SU-DHL-6 (cell line): ENCODE results near the gene KCNK15.

ENCODE experiments used
- H2AFZ ChIP-seq: fragments of 200-600 bp; sonication (generic); 2 replicates; pipeline ENCODE4 v1.6.1; 2014; ENCODE audit warnings: low read depth, mild to moderate bottlenecking, moderate library complexity, mixed read lengths, antibody characterized with exemption, low read length; ENCODE audit not compliant: severe bottlenecking
- H3F3A ChIP-seq: fragments of 200-600 bp; shearing (Covaris generic); 2 replicates; pipeline ENCODE4 v1.6.0; 2016; ENCODE audit warnings: antibody characterized with exemption, mild to moderate bottlenecking; ENCODE audit not compliant: insufficient read depth
- H3K27ac ChIP-seq: fragments of 200-600 bp; sonication (generic); 2 replicates; pipeline ENCODE4 v1.5.1; 2016; ENCODE audit warnings: low read depth, mild to moderate bottlenecking, low read length, moderate library complexity, mixed read lengths
- H3K27me3 ChIP-seq: fragments of 200-600 bp; sonication (generic), shearing (Covaris generic); 2 replicates; pipeline ENCODE4 v1.6.0; 2014; ENCODE audit warnings: mild to moderate bottlenecking, low read length
- H3K36me3 ChIP-seq: fragments of 200-600 bp; sonication (generic); 2 replicates; pipeline ENCODE4 v1.6.1; 2014; ENCODE audit warnings: mild to moderate bottlenecking, low read length, mixed read lengths
- H3K4me2 ChIP-seq: fragments of 300-600, 200-600 bp; shearing (Covaris generic), sonication (generic); 2 replicates; pipeline ENCODE4 v1.6.0; 2014; ENCODE audit warnings: low read length, low read depth, mild to moderate bottlenecking; ENCODE audit not compliant: poor library complexity, severe bottlenecking
- H3K4me3 ChIP-seq: fragments of 200-600 bp; sonication (generic); 2 replicates; pipeline ENCODE4 v1.5.1; 2014; ENCODE audit warnings: antibody characterized with exemption, low read length, mild to moderate bottlenecking, mixed read lengths; ENCODE audit not compliant: insufficient read depth, poor library complexity, severe bottlenecking
- H3K79me2 ChIP-seq: fragments of 200-600 bp; sonication (generic); 2 replicates; pipeline ENCODE4 v1.6.1; 2014; ENCODE audit warnings: mild to moderate bottlenecking, low read length, moderate library complexity; ENCODE audit not compliant: insufficient read depth
- H3K9ac ChIP-seq: fragments of 200-600 bp; sonication (generic); 2 replicates; pipeline ENCODE4 v1.7.0; 2014; ENCODE audit warnings: mild to moderate bottlenecking, low read length
- H3K9me2 ChIP-seq: fragments of 200-600 bp; sonication (generic); replicated peaks from 2 replicates; pipeline ENCODE4 v1.6.1; 2014; ENCODE audit warnings: low read length; ENCODE audit not compliant: insufficient read depth
- H3K9me3 ChIP-seq: fragments of 200-600 bp; sonication (generic); 2 replicates; pipeline ENCODE4 v1.6.1; 2014; ENCODE audit warnings: low read length, mixed read lengths; ENCODE audit not compliant: insufficient read depth
- H4K20me1 ChIP-seq: fragments of 200-600 bp; sonication (generic); 2 replicates; pipeline ENCODE4 v1.6.1; 2014; ENCODE audit warnings: low read depth, mild to moderate bottlenecking, antibody characterized with exemption, low read length, moderate library complexity, mixed read lengths
- EZH2phosphoT487 ChIP-seq: fragments of 200-600 bp; sonication (generic), shearing (Covaris generic); conservative IDR thresholded peaks from 2 replicates; pipeline ENCODE4 v1.6.1; 2018; ENCODE audit warnings: mild to moderate bottlenecking, antibody characterized with exemption, low read length, moderate library complexity, mixed read lengths
- TF ChIP-seq, protein P1 (sequence below): fragments of 200-600 bp; sonication (generic); IDR thresholded peaks from one replicate; pipeline ENCODE4 v1.5.1; 2017; ENCODE audit warnings: antibody characterized with exemption, mild to moderate bottlenecking, low read length, moderate library complexity; ENCODE audit not compliant: insufficient read depth, poor library complexity, severe bottlenecking

The KCNK15 gene

DNA sequence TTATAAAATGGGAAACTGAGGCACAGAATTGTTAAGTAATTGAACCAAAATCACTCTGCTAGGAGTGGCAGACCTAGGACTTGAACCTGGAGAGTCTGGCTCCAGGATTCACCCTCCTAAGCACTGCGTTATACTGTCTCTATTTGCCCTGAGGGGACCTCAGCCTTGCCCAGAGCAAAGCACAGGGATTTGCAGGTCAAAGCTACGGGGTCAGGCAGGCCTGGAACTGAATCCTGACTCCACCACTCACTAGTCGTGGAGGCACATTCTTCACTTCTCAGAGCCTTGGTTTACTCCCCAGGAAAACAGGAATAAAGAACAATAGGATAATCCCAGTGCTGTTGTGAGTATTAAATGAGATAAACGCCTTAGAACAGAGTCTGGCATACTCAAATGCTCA, 19.4 kb downstream of the KCNK15 start:
- no peaks in the 10 kb centered on the region for H3K36me3 ChIP-seq
- no peak overlapping the region for H2AFZ ChIP-seq
- no peaks in the 10 kb centered on the region for H3K9me2 ChIP-seq
- H3K79me2 ChIP-seq, result no peaks in the 10 kb centered on the region
- H3K27me3 ChIP-seq, result no peaks in the 10 kb centered on the region
- TF ChIP-seq EZH2phosphoT487, result no peak
- TF ChIP-seq, protein P1, sequence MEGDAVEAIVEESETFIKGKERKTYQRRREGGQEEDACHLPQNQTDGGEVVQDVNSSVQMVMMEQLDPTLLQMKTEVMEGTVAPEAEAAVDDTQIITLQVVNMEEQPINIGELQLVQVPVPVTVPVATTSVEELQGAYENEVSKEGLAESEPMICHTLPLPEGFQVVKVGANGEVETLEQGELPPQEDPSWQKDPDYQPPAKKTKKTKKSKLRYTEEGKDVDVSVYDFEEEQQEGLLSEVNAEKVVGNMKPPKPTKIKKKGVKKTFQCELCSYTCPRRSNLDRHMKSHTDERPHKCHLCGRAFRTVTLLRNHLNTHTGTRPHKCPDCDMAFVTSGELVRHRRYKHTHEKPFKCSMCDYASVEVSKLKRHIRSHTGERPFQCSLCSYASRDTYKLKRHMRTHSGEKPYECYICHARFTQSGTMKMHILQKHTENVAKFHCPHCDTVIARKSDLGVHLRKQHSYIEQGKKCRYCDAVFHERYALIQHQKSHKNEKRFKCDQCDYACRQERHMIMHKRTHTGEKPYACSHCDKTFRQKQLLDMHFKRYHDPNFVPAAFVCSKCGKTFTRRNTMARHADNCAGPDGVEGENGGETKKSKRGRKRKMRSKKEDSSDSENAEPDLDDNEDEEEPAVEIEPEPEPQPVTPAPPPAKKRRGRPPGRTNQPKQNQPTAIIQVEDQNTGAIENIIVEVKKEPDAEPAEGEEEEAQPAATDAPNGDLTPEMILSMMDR, result no peak
- no peaks in the 10 kb centered on the region for H3F3A ChIP-seq
- H3K27ac ChIP-seq, result no peak overlapping the region
- no peaks in the 10 kb centered on the region for H3K9me3 ChIP-seq
- H3K4me3 ChIP-seq, result no peak overlapping the region
- no peak overlapping the region for H3K9ac ChIP-seq
- H4K20me1 ChIP-seq, result no peaks in the 10 kb centered on the region
- H3K4me2 ChIP-seq, result no peak overlapping the region

DNA sequence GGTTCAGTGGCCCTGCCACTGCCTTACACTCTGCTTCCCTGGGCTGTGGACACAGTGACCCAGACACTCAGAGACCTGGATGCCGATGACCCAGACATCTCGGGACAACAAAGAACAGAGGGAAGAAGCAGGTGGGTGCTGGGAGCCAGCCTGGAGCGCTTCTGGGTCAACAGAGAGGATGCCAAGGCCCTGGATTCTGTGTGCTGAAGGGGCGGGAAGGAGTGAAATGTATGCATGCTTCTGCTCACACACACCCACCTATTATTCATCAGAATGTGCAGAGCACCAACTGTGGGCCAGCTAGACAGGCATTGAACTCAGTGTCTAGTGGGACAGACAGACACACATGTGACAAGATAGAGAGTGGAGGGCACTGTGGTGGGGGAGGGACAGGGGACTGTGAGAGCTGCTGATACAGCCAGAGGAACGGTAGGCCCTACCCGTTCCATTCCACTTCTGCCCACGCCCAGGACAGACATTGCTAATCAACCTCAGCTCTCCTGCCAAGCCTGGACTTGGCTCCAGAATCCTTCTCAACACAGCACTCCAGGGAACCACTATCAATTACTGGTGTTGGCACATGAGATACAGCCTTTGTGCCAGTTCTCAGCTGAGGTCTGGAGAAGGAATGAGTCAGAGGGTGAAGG, 20.2 kb downstream of the KCNK15 start:
- no peak overlapping the region for H3K27ac ChIP-seq
- H3K79me2 ChIP-seq, result no peaks in the 10 kb centered on the region
- H4K20me1 ChIP-seq, result no peaks in the 10 kb centered on the region
- TF ChIP-seq, protein P1, result no peak
- no peak for TF ChIP-seq EZH2phosphoT487
- no peak overlapping the region for H3K4me2 ChIP-seq
- H3K27me3 ChIP-seq, result no peaks in the 10 kb centered on the region
- no peaks in the 10 kb centered on the region for H3F3A ChIP-seq
- no peaks in the 10 kb centered on the region for H3K9me3 ChIP-seq
- no peaks in the 10 kb centered on the region for H3K9me2 ChIP-seq
- H2AFZ ChIP-seq, result no peak overlapping the region
- H3K9ac ChIP-seq, result no peak overlapping the region
- H3K36me3 ChIP-seq, result no peaks in the 10 kb centered on the region
- no peak overlapping the region for H3K4me3 ChIP-seq

DNA sequence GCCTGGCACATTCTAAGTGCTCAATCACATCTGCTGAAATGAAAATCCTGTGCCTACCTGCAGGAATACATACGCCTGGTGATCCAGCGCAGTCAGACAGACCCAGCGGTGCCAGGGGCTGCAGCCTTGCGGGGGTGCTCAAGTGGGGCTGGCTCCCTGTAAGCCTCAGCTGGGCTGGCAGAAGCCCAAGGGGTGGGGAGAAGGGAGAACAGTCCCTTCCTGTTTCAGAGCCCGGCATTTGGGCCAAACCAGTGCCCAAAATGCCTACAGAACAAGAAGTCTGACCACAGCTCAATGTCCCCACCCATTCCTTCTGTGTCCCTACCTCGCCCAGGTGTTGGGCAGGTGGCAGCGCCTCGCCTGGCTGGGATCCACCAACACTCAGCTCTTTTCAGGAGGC, 22.6 kb downstream of the KCNK15 start:
- TF ChIP-seq, protein P1, result no peak
- TF ChIP-seq EZH2phosphoT487, result no peak

More for the DNA sequence above, 22.6 kb downstream of the KCNK15 start:
- Histone ChIP-seq H3K27me3 (no peaks in the 10 kb centered on the region), H2AFZ (no peak overlapping the region), H3K79me2 (no peaks in the 10 kb centered on the region), H3K9me2 (no peaks in the 10 kb centered on the region), H3F3A (no peaks in the 10 kb centered on the region), H3K27ac (no peak overlapping the region), H4K20me1 (no peaks in the 10 kb centered on the region), H3K9me3 (no peaks in the 10 kb centered on the region), H3K9ac (no peak overlapping the region), H3K36me3 (no peaks in the 10 kb centered on the region), H3K4me2 (no peak overlapping the region), H3K4me3 (no peak overlapping the region)
